H1 (cell line): ENCODE results near the gene TASOR2. TPM values are rescaled to one million over a fixed set of nuclear protein-coding genes. Genes with fewer than 3 reads are reported as not detected.

Experiments used
- CBX5 ChIP-seq: fragments of 300-800, 300-1000 bp; sonication (generic); IDR thresholded peaks from 2 replicates; pipeline ENCODE4 v1.7.1; 2016; ENCODE audit warnings: antibody characterized with exemption, low read length, low read depth
- EP300 ChIP-seq, 2 experiments: IDR thresholded peaks; 1 replicate in 1 of 2; 2 replicates in 1 of 2; pipeline ENCODE4 v1.6.1; 2011 to 2012; ENCODE audit warnings: low read depth in 2 of 2, low read length in 2 of 2, mild to moderate bottlenecking in 2 of 2, borderline replicate concordance in 1 of 2, inconsistent platforms in 1 of 2, moderate library complexity in 1 of 2
- MAFK ChIP-seq: IDR thresholded peaks from 2 replicates; pipeline ENCODE4 v1.6.1; 2012; ENCODE audit warnings: low read depth, mild to moderate bottlenecking, improper control_type of control experiment, low read length
- YY1 ChIP-seq: IDR thresholded peaks from 2 replicates; pipeline ENCODE4 v1.6.1; 2011; ENCODE audit warnings: low read depth, mild to moderate bottlenecking, low read length
- polyA plus RNA-seq, 7 experiments: library from polyadenylated mRNA; depleted of rRNA in 3 of 7; stranded (reverse) in 5 of 7; unstranded in 2 of 7; fragments of >200 nt in 5 of 7; fragments of 200-250 nt in 2 of 7; gene quantifications; 1 replicate in 5 of 7; 2 replicates in 1 of 7; 4 replicates in 1 of 7; pipeline versions ENCODE4 v1.2.1 to v1.2.3, GENCODE V29; 2011 to 2013; ENCODE audit warnings: missing spikeins in 2 of 7, mixed read lengths in 2 of 7
- total RNA-seq: library from RNA; stranded (reverse); fragmentation: NEBNext Ultra II Directional; extraction: Animal tissue kit (Norgen Biotek cat#: 25700); gene quantifications from 2 replicates; pipeline ENCODE4 v1.2.1, GENCODE V29; 2021

The TASOR2 gene
- total and polyA plus RNA-seq, 2 of the 8 experiments (the other 6 are each of a cell fraction or from before 2014, with no cell fraction given): 13.1 to 74.9 TPM

GRCh38 chr10:5663692-5664427, 20.8 kb upstream of the TASOR2 start (continued):
- TF ChIP-seq YY1 (no peak), EP300 (IDR thresholded peaks at IDR 0.05; ENCODE audit: borderline replicate concordance in 1 of 2, low read depth in 2 of 2, low read length in 2 of 2) (no peak), MAFK (no peak), CBX5 (no peak)
